Measurements from ENCODE around the gene GDPD4.

The GDPD4 gene

DNA sequence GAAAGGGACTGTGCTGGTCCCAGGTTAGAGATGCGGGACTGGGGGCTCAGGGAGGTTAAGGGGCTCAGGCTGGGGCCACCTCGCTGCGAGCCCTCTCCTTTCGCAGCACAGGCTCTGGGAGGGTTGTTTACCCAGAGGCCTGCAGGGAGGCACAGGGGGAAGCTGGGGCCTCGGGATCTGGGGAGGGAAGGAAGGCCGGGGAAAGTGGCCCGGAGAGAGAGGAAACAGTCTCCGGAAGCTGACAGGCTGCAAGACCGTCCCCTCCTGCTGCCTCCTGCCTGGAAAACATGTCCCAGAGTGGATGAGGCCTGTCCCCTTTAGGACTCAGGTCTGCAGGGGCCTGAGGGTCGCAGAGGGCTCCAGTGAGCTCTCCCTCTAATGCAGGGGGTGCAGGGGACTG, 128.0 kb downstream of the GDPD4 start:
- no peak for DNase-seq (ENCODE audit: low read depth)

DNA sequence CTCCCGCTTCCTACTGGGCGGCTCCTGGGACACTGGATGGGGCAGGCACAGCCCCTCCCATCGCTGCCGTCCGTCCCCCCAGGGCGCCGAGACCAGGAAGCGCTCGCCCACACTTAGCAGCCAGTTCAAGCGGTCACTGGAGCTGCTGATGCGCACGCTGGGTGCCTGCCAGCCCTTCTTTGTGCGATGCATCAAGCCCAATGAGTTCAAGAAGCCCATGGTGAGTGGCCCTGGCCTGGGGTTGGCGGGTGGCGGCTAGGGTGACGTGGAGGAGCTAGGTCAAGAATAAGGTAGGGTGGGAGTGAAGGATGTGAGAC, 128.9 kb downstream of the GDPD4 start:
- DNase-seq (ENCODE audit: low read depth) = no peak

DNA sequence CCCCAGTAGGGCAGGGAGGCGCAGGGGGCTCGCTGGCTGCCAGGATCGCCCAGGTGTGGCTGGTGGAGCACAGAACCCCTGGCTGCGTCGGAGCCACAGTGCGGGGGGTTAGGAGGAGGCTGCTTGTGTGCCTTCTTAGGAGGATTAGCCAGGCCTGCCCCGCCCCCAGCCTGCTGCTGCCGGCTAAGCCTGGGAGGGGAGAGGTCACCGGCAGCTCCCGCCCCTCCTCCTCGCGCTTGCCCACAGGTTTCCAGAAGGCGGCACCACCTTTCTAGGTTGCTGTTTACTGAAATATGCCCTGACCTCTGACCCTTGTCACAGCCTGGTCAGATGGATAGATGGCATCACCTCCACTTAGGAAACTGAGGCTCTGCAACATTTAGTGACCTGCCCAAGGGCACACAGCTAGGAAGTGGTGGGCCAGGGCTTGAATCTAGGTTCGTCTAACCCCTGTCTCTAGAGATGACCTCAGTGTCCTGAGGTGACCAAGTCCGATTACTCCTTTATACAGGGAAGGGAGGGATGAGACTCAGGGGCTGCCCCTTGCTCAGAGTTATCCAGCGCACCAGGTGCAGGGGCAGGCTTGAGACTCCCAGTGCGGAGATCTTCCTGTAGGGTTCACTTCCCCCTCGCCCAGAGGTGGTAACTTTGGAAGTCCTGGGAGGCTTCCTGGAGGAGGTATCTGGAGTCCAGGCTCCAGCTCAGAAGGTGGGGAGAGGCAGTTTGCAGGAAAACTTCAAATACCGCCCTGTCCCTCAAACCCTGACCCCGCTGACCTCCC, 129.4 kb downstream of the GDPD4 start:
- no peak for DNase-seq (ENCODE audit: low read depth)

DNA sequence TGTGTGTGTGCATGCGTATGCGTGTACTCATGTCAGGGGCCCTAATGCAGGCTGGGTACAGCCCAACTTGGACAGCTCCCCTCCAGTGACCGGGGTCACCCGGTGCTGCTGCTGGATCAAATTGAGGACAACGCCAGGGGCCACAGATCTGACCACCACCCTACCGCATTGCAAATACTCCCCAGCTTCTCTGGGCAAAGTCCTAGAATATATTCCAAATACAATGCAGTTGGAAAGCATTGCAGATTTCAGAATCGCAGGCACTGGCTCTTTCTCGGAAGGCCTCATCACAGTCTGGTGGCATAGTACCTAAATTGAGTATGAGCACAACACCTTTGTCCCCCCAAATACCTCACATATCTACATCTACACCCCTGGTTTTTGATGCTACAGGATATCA, 130.2 kb downstream of the GDPD4 start:
- DNase-seq (ENCODE audit: low read depth) = no peak

DNA sequence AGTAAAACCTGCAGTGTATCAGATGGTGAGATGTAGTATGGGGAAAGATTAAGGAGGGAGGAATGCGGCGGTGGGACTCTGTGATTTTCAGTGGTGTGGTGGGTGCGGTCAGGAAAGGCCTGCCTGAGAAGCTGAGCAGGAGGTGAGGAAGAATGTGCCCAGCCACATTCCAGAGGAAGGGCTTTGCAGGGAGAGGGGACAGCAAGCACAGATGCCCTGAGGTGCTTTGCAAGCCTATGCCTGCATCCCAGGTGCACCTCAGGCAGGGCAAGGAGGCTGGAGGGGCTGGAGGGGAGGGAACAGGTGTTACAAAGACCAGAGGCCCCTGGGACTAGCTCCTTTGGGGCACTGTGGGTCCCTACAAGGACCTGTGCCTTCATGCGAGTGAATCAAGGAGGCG, 131.4 kb downstream of the GDPD4 start:
- DNase-seq (ENCODE audit: low read depth) = no peak

- no peak for DNase-seq (ENCODE audit: low read depth)
Observed at GRCh38 chr11:77167791-77168190, 133.7 kb downstream of the GDPD4 start.

GRCh38 chr11:77167111-77167626, 134.3 kb downstream of the GDPD4 start:
- no peak for DNase-seq (ENCODE audit: low read depth)
